Endodermal cell (in vitro differentiated cells): ENCODE data around the gene PPL. TPM values are rescaled to one million over a fixed set of nuclear protein-coding genes. Genes with fewer than 3 reads are reported as not detected.

ENCODE experiments used
- DNase-seq: peaks from one replicate; pipeline ENCODE4 v3.0.0-alpha.2; 2017
- H3K27ac ChIP-seq: 2 replicates; pipeline ENCODE4 v1.5.1; 2013; ENCODE audit warnings: mild to moderate bottlenecking, low read depth, low read length, moderate library complexity
- H3K27me3 ChIP-seq: 2 replicates; pipeline ENCODE4 v1.6.1; 2013; ENCODE audit warnings: mild to moderate bottlenecking, low read length, moderate library complexity; ENCODE audit not compliant: insufficient read depth, control insufficient read depth, poor library complexity, severe bottlenecking
- H3K36me3 ChIP-seq: 2 replicates; pipeline ENCODE4 v1.7.0; 2013; ENCODE audit warnings: mild to moderate bottlenecking, low read length, moderate library complexity; ENCODE audit not compliant: control insufficient read depth, insufficient read depth
- H3K4me1 ChIP-seq: one replicate; pipeline ENCODE4 v1.7.0; 2013; ENCODE audit warnings: low read length; ENCODE audit not compliant: control insufficient read depth, insufficient read depth
- H3K4me3 ChIP-seq: 2 replicates; pipeline ENCODE4 v1.5.1; 2013; ENCODE audit warnings: mild to moderate bottlenecking, low read length, moderate library complexity
- H3K9ac ChIP-seq: 2 replicates; pipeline ENCODE4 v1.6.1; 2013; ENCODE audit warnings: mild to moderate bottlenecking, low read length, moderate library complexity; ENCODE audit not compliant: poor library complexity, severe bottlenecking; ENCODE audit errors: extremely low read depth
- H3K9me3 ChIP-seq: 2 replicates; pipeline ENCODE4 v1.6.1; 2013; ENCODE audit warnings: mild to moderate bottlenecking, low read length, moderate library complexity; ENCODE audit not compliant: control insufficient read depth
- H3K27ac Mint-ChIP-seq: 2 replicates; pipeline ENCODE4 v1.8.0; 2020; ENCODE audit warnings: mixed read lengths
- H3K27me3 Mint-ChIP-seq: 2 replicates; pipeline ENCODE4 v1.8.0; 2021; ENCODE audit warnings: mild to moderate bottlenecking, mixed read lengths; ENCODE audit not compliant: insufficient read depth
- H3K36me3 Mint-ChIP-seq: 2 replicates; pipeline ENCODE4 v1.8.0; 2020; ENCODE audit warnings: low read depth, mixed read lengths
- H3K4me1 Mint-ChIP-seq: 2 replicates; pipeline ENCODE4 v1.8.0; 2020; ENCODE audit warnings: mixed read lengths
- H3K4me3 Mint-ChIP-seq: 2 replicates; pipeline ENCODE4 v1.8.0; 2020; ENCODE audit warnings: mild to moderate bottlenecking, moderate library complexity, mixed read lengths
- H3K9me3 Mint-ChIP-seq: 2 replicates; pipeline ENCODE4 v1.8.0; 2020; ENCODE audit warnings: mild to moderate bottlenecking, mixed read lengths
- WGBS, 2 experiments: methylation state at CpG; one replicate each; pipeline versions ENCODE4 v1.1.5 to v1.1.7; 2013; ENCODE audit warnings: missing lambda C conversion rate in 2 of 2, mixed read lengths in 1 of 2; ENCODE audit not compliant: insufficient coverage in 1 of 2, insufficient read length in 1 of 2; 5-methylcytosine and 5-hydroxymethylcytosine counted together
- total RNA-seq, 2 donors: library from RNA; stranded (reverse); fragmentation: NEBNext Ultra II Directional in 1 of 2; extraction: Animal tissue kit (Norgen Biotek cat#: 25700) in 1 of 2; gene quantifications; 2 replicates in 1 of 2; 3 replicates in 1 of 2; pipeline ENCODE4 v1.2.1, GENCODE V29; 2021
- TF ChIP-seq, protein P1 (sequence below): fragments of 200-600 bp; sonication (generic); conservative IDR thresholded peaks from 2 replicates; pipeline ENCODE4 v1.5.0; 2021; ENCODE audit warnings: antibody characterized with exemption, mild to moderate bottlenecking

Gene PPL
- total RNA-seq, 2 donors from 2014 or later, result 37.8 to 48.5 TPM

DNA sequence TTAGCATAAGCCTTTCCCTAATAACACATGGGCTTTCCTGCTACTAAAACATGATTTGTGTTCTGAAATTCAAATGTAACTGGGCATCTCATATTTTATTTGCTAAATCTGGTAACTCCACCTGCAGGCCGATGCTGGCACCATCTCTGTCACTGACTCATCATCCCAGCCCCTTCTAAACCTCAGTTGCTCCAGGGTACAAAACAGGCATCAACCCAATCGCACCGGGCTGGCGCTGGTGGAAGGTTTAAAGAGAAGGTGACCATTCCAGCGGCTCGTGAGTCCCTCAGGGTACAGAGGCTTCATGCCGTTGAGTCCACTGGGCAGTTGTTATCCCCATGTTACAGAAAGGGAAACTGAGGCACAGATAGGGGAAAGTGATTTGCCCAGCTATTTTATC is 27.1 kb downstream of the PPL start:
- TF ChIP-seq, protein P1, sequence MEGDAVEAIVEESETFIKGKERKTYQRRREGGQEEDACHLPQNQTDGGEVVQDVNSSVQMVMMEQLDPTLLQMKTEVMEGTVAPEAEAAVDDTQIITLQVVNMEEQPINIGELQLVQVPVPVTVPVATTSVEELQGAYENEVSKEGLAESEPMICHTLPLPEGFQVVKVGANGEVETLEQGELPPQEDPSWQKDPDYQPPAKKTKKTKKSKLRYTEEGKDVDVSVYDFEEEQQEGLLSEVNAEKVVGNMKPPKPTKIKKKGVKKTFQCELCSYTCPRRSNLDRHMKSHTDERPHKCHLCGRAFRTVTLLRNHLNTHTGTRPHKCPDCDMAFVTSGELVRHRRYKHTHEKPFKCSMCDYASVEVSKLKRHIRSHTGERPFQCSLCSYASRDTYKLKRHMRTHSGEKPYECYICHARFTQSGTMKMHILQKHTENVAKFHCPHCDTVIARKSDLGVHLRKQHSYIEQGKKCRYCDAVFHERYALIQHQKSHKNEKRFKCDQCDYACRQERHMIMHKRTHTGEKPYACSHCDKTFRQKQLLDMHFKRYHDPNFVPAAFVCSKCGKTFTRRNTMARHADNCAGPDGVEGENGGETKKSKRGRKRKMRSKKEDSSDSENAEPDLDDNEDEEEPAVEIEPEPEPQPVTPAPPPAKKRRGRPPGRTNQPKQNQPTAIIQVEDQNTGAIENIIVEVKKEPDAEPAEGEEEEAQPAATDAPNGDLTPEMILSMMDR, result peak; percentile 25
- peaks cover 6% of the 10 kb centered on the region for H3K4me1 Mint-ChIP-seq
- DNase-seq, result no peak
- H3K36me3 ChIP-seq, result no peaks in the 10 kb centered on the region
- no peak overlapping the region for H3K4me3 ChIP-seq
- no peaks in the 10 kb centered on the region for H3K9me3 ChIP-seq
- no peaks in the 10 kb centered on the region for H3K27me3 ChIP-seq
- no peak overlapping the region for H3K27ac Mint-ChIP-seq
- peaks cover 16% of the 10 kb centered on the region for H3K36me3 Mint-ChIP-seq
- no peak overlapping the region for H3K4me3 Mint-ChIP-seq
- H3K4me1 ChIP-seq, result peaks cover 8% of the 10 kb centered on the region
- 96 to 100% methylated on average over 1 to 7 of the region's 7 CpGs for WGBS, 2 experiments
- no peak overlapping the region for H3K9ac ChIP-seq
- H3K27me3 Mint-ChIP-seq, result no peaks in the 10 kb centered on the region
- no peak overlapping the region for H3K27ac ChIP-seq
- no peaks in the 10 kb centered on the region for H3K9me3 Mint-ChIP-seq

DNA sequence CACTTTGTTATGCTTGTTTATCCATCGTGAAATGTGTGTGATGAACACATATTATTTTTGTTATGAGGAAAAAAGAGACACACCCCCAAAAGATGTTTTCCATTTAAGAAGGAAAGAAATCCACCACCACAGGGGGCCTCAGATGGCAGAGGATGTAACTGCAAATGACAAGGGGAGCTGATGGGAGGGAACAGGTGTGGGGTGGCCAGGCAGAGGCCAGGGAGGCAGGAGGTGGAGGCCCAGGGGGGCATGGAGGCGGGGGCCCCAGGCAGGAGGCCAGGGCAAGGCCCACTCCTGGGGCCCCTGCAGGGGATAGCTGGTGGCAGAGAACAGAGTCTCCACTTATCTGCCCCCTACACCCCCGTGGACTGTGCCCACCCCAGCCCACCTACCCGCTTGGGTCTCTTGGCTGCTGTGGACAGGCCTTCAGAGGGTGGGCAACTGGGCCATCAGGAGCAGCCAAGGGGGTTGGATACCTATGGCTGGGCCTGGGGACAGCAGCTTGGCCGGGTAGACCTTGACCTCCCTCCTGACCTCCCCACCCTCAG is 28.0 kb downstream of the PPL start:
- WGBS, 2 experiments, result 83 to 98% methylated on average over 1 to 5 of the region's 5 CpGs
- Histone ChIP-seq H3K27me3 (no peaks in the 10 kb centered on the region), H3K9me3 (no peaks in the 10 kb centered on the region), H3K36me3 (no peaks in the 10 kb centered on the region), H3K27ac (no peak overlapping the region), H3K9ac (no peak overlapping the region), H3K4me3 (no peak overlapping the region), H3K4me1 (peaks cover 8% of the 10 kb centered on the region)
- H3K27ac Mint-ChIP-seq, result no peak overlapping the region
- H3K4me3 Mint-ChIP-seq, result no peak overlapping the region
- peaks cover 24% of the 10 kb centered on the region for H3K36me3 Mint-ChIP-seq
- TF ChIP-seq, protein P1, result no peak
- H3K27me3 Mint-ChIP-seq, result no peaks in the 10 kb centered on the region
- peaks cover 6% of the 10 kb centered on the region for H3K4me1 Mint-ChIP-seq
- H3K9me3 Mint-ChIP-seq, result no peaks in the 10 kb centered on the region
- no peak for DNase-seq

DNA sequence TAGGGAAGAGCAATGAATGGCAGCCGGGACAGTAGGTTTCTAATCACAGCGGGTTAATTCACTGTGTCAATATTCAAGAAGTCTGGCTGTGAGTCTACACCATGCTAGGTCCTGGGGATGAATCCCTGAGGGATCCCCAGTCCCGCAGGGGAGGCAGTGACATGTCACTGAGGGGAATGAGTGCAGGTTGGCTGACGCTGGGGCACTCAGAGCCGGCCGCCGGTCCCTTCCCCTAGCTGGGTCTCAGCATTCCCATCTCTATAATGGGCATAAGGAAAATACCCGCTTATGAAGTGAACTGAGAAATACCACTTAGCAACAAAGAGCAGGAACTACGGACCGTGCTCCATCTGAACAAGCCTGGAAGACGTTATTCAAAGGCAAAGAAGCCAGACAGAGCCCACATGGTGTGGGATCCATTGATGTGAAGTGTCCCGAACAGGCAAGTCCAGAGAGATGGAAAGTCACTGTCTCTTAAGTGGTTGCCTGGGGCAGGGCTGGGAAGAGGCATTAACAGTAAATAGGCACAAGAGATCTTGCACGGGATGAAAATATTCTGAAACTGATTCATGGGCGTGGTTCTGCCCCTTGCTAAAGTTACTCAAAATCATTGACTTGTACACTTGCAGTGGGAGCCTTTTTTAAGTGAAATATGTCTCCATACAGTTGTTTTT is 31.9 kb downstream of the PPL start:
- Histone ChIP-seq H3K4me3 (no peak overlapping the region), H3K36me3 (no peaks in the 10 kb centered on the region), H3K9ac (no peak overlapping the region), H3K27me3 (no peaks in the 10 kb centered on the region), H3K27ac (no peak overlapping the region), H3K9me3 (no peaks in the 10 kb centered on the region), H3K4me1 (no peaks in the 10 kb centered on the region)
- Mint-ChIP-seq H3K36me3 (peaks cover 37% of the 10 kb centered on the region), H3K4me1 (no peaks in the 10 kb centered on the region), H3K9me3 (no peaks in the 10 kb centered on the region), H3K27me3 (no peaks in the 10 kb centered on the region), H3K27ac (no peak overlapping the region), H3K4me3 (no peak overlapping the region)
- WGBS, 2 experiments, result 89 to 91% methylated on average over 14 of the region's 14 CpGs
- DNase-seq, result no peak
- TF ChIP-seq, protein P1, result no peak
